ENCODE results near the gene SYNJ2.

Gene SYNJ2

GRCh38 chr6:157984128-157984527, 2.5 kb downstream of the SYNJ2 start:
- TF ChIP-seq USF1 (IDR thresholded peaks at IDR 0.05) (no peak), TAF1 (IDR thresholded peaks at IDR 0.05; ENCODE audit: low read depth) (no peak), ZBTB7A (IDR thresholded peaks at IDR 0.05; ENCODE audit: low read depth) (no peak), NFIC (IDR thresholded peaks at IDR 0.05) (no peak), RAD21 (IDR thresholded peaks at IDR 0.05; ENCODE audit: low read depth) (no peak), EGR1 (IDR thresholded peaks at IDR 0.05) (no peak), TEAD4 (IDR thresholded peaks at IDR 0.05) (no peak), TCF12 (IDR thresholded peaks at IDR 0.05; ENCODE audit: low read depth) (no peak), FOXM1 (IDR thresholded peaks at IDR 0.05; ENCODE audit: borderline replicate concordance, low read depth) (no peak), CEBPB (IDR thresholded peaks at IDR 0.05) (no peak)

GRCh38 chr6:157984686-157985225, 3.1 kb downstream of the SYNJ2 start:
- TF ChIP-seq RAD21 (IDR thresholded peaks at IDR 0.05; ENCODE audit: low read depth) = no peak
- no peak for TF ChIP-seq YY1 (IDR thresholded peaks at IDR 0.05; ENCODE audit: low read depth)
- TF ChIP-seq TAF1 (IDR thresholded peaks at IDR 0.05; ENCODE audit: low read depth) = no peak
- TF ChIP-seq USF1 (IDR thresholded peaks at IDR 0.05) = no peak
- no peak for TF ChIP-seq CREB1 (IDR thresholded peaks at IDR 0.05; ENCODE audit: low read depth)
- TF ChIP-seq TEAD4 (IDR thresholded peaks at IDR 0.05) = no peak
- no peak for TF ChIP-seq CEBPB (IDR thresholded peaks at IDR 0.05)
- no peak for TF ChIP-seq ZBTB7A (IDR thresholded peaks at IDR 0.05; ENCODE audit: low read depth)
- no peak for TF ChIP-seq MAX (IDR thresholded peaks at IDR 0.05)
- no peak for TF ChIP-seq TCF12 (IDR thresholded peaks at IDR 0.05; ENCODE audit: low read depth)
- TF ChIP-seq FOXM1 (IDR thresholded peaks at IDR 0.05; ENCODE audit: borderline replicate concordance, low read depth) = no peak
- no peak for TF ChIP-seq EGR1 (IDR thresholded peaks at IDR 0.05)
- no peak for TF ChIP-seq REST (IDR thresholded peaks at IDR 0.05; ENCODE audit: low read depth)
- TF ChIP-seq EP300 (IDR thresholded peaks at IDR 0.05; ENCODE audit: borderline replicate concordance) = no peak
- no peak for TF ChIP-seq NFIC (IDR thresholded peaks at IDR 0.05)

GRCh38 chr6:157985378-157986155, 3.9 kb downstream of the SYNJ2 start:
- no peak for TF ChIP-seq MAX (IDR thresholded peaks at IDR 0.05)
- no peak for TF ChIP-seq ZBTB7A (IDR thresholded peaks at IDR 0.05; ENCODE audit: low read depth)
- no peak for TF ChIP-seq YY1 (IDR thresholded peaks at IDR 0.05; ENCODE audit: low read depth)
- TF ChIP-seq REST (IDR thresholded peaks at IDR 0.05; ENCODE audit: low read depth) = no peak
- TF ChIP-seq NFIC (IDR thresholded peaks at IDR 0.05) = no peak
- no peak for TF ChIP-seq EP300 (IDR thresholded peaks at IDR 0.05; ENCODE audit: borderline replicate concordance)
- no peak for TF ChIP-seq TCF12 (IDR thresholded peaks at IDR 0.05; ENCODE audit: low read depth)
- no peak for TF ChIP-seq EGR1 (IDR thresholded peaks at IDR 0.05)
- no peak for TF ChIP-seq CEBPB (IDR thresholded peaks at IDR 0.05)

- no peak for TF ChIP-seq TCF12 (IDR thresholded peaks at IDR 0.05; ENCODE audit: low read depth)
- no peak for TF ChIP-seq USF1 (IDR thresholded peaks at IDR 0.05)
Observed at GRCh38 chr6:157987788-157988699, 6.4 kb downstream of the SYNJ2 start.

- TF ChIP-seq TCF12 (IDR thresholded peaks at IDR 0.05; ENCODE audit: low read depth) (no peak), TEAD4 (IDR thresholded peaks at IDR 0.05) (no peak), TAF1 (IDR thresholded peaks at IDR 0.05; ENCODE audit: low read depth) (no peak), FOXM1 (IDR thresholded peaks at IDR 0.05; ENCODE audit: borderline replicate concordance, low read depth) (no peak), REST (IDR thresholded peaks at IDR 0.05; ENCODE audit: low read depth) (no peak), EGR1 (IDR thresholded peaks at IDR 0.05) (no peak), ZBTB7A (IDR thresholded peaks at IDR 0.05; ENCODE audit: low read depth) (no peak), CEBPB (IDR thresholded peaks at IDR 0.05) (no peak), YY1 (IDR thresholded peaks at IDR 0.05; ENCODE audit: low read depth) (no peak), MAX (IDR thresholded peaks at IDR 0.05) (no peak), USF1 (IDR thresholded peaks at IDR 0.05) (no peak), CREB1 (IDR thresholded peaks at IDR 0.05; ENCODE audit: low read depth) (no peak), EP300 (IDR thresholded peaks at IDR 0.05; ENCODE audit: borderline replicate concordance) (no peak), NFIC (IDR thresholded peaks at IDR 0.05) (no peak), RAD21 (IDR thresholded peaks at IDR 0.05; ENCODE audit: low read depth) (no peak)
Observed at GRCh38 chr6:157988700-157989063, 7.0 kb downstream of the SYNJ2 start.

Measured in Ishikawa (cell line).